RPMI8226 (cell line): Measurements from ENCODE around the gene HTR2A.
A peak's percentile ranks its signal among the peaks of the same experiment; 100 is the strongest.
"Not testable (repeated sequence)": the region's sequence is repeated elsewhere in the genome, so short reads cannot be mapped to it uniquely, and the experiment has no call there.

Experiments
- DNase-seq: peaks from one replicate; pipeline ENCODE4 v3.0.0-alpha.2; 2015

HTR2A gene

DNA sequence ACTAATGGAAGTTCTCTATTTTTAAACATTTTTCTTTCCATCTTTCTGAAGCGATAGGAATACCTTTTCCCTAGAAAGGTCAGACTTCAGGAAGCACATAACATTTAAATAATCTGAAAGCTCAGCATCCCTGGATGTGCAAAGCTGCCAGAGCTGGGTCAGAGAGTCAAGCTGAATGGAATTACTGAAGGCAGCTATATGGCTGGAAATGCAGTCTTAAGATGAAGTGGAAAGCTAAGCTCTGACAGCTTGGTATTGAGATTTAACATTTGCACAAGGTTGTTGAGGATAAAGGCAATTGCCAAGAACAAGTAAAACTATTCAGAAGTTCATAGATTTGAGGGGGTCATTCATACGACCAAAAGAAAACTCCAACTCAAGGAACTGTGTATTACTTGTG lies 28.8 kb downstream of the HTR2A start:
- DNase-seq = no peak

DNA sequence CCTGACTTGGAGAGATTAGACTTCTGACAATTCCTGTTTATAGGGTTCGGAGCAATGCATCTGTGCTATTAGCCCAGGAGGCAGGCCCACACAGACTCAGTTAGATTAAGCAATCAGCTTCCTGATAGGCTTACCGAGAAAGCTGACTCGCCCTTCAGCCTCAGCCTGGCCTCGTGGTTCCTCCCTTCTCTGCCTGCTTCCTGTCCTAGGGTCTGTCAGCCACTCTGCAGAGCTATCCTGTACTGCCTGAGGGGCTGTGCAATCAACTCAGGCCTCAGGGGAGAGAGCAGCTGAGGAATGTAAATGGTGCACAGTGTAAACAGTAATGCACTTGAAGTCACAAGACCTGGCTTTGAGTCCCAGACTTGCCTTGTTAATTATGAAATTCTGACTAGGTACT lies 30.7 kb downstream of the HTR2A start:
- no peak for DNase-seq

DNA sequence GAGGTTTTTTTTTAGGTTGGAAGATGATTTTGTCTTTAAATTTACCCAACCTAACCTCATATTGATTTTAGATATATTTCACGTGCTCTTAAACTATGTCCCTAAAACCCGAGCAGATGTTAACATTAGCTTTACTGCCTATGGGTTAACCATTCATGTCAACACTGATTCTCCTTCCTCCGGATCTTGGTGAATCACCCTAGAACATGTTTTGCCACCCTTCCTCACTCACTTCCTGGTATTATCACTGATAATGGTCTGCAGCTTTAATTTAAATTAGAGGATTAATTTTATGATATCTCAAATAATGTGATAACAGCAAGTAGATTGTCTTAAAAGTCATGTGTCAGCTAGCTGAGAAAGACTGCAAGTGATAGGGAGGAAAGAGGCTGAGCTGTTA lies 31.9 kb downstream of the HTR2A start:
- DNase-seq = no peak

DNA sequence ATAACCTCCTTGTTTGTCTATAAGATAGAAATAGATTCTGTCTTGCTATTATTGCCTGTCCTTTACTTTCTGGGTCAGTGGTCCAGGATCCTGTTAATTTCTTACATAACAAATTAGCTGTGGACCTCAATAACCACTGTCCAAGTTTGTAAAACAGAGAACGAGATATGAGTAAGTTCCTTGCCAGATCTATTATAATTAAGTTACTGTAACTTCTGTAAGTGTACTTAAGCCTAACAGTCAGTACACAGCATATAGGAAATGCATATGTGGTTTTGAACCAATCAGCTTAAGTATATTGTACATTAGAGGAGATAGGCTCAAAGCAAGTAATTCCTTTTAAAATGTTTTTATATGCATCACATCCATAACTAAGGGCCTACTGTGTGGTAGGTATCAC lies 34.9 kb downstream of the HTR2A start:
- no peak for DNase-seq

DNA sequence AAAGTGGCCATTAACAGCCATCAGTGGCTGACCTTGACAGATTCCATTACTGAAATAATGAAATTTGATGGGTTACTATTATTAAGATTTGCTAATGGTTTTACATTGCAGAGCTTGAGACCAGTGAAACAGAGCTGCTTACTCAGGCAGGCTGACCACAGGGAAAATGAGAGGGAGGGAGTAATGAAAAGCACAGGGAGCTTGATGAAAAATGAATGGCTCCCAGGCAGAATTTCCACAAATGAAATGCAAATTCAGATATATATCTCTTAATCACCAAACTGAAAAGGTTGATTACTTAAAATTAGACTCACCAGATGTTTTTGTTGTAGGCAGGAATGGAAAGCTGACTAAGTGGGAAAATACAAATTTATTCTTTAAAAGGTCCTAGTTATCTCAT lies 36.1 kb downstream of the HTR2A start:
- DNase-seq = no peak

DNA sequence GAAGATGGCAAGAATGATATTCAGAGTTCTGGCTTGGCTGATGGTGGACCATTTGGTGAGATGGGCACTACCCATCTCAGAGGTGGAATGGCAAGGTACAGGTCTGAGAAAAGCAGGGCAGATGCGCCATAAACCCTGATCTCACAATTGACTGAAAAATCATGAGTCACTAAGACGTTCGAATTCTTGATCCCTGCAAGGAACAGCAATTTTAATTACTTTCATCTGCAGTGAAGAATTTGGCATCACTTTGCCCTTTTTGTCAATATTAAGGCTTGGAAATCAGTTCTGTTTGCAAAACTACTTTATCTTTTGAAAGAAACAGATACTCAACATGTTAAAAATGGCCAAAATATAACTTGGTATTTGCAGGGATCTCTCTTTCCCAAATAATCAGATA lies 38.1 kb downstream of the HTR2A start:
- DNase-seq = no peak

DNA sequence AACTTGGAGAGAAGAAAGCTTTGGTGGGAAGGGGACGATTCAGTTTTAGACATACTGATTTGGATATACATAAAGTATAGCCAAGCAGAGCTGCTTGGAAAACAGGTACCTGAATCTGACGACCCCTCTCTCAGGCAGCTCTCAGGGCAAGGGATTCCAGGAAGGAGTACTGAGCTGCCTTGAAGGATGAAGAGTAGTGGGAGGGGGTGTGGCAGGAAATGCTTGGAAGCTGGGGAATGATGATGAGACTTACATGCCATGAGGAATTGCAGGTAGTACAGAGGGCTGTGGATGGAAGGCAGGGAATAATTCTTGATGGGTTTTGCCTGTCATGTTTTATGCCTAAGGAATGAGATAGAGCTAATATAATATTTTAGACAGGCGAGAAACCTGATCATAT lies 38.7 kb downstream of the HTR2A start:
- DNase-seq = no peak

DNA sequence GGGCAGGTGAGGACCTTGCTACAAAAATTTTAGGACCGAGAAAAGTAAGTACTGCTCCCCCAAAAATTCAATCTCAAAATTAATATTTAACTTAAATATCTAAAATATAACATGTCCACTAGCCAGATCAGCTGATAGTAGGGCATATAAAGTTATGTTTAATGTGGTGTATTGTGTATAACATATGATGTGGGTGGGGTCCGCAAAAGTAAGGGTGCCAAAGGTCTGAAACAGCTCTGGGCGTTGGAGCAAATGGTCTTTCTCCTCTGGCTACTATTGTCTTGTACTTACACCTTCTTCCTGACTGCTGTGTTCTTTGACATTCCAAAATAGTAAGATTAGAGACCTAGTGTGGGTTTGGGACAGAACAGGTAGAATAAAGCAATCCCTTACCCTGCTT lies 41.2 kb downstream of the HTR2A start:
- no peak for DNase-seq

DNA sequence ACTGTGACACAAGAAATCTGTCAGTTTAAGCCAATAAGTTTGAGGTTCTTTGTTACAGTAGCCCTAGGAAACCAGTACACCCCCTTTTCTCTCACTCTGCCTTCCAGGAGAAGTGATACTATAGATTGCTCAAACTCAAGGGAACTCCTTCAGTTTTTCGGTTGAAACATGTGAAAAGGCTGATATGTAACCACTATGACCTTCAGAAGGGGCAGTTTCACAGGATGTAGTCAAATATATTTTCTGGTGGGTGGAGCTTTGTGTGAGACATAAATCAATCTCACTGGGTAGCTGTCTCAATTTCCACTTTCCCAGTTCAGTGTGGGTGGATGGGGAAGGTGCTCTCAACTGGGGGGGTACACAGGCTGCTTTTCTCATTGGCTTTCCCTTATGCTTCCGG lies 41.7 kb downstream of the HTR2A start:
- no peak for DNase-seq

DNA sequence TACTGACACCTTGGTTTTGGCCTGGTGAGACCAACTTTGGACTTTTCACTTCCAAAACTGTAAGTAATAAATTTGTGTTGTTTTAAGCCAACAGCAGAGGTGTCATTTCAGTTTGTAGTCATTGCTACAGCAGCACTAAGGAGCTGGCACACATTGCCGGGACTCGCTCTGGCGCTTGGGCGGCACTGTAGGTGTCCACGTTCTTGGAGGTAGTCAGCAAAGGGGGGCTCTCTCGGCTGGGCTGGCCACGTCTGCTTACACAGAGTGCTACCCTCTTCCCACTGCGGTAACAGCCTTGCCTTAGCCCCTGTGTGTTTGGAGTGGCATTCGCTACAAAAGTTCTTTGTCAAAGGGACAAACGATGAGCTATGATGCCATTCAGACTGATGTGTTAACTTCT lies 44.7 kb downstream of the HTR2A start:
- no peak for DNase-seq

DNA sequence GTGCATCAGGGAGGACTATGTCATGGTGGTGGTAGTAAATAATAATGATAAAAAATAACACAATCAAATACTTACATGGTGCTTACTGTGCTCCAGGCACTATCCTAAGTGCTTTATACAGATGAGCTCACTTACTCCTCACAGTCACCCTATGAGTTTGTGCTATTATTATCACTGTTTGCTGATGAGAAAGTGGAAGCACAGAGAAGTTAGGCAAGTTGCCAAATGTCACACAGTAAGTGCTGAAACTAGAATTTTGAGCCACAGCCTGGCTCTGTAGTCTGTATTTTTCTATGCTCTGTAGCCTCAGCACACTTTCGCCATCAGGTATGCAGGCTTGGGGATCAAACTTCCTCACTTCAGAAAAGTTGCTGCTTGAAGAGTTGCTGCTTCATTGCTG lies 46.6 kb downstream of the HTR2A start:
- no peak for DNase-seq

DNA sequence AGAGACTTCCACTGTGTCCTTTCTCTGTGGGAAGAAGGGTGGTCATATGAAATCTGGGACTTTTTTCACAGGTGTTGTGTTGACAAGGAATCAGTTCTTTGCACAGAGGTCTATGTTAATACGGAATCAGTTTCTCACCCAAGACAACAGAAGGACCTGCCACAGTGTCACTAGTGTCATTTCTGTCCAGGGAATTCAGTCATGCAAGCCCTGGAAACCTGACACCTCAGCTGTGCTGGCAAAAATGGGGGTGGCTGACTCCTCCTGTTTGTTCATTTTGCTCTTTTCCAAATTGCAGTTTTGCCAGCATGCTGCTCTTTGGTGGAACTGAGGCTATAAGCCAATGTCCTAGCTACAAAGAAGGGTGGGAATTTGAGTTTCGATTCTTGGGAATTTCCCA lies 50.1 kb downstream of the HTR2A start:
- no peak for DNase-seq

DNA sequence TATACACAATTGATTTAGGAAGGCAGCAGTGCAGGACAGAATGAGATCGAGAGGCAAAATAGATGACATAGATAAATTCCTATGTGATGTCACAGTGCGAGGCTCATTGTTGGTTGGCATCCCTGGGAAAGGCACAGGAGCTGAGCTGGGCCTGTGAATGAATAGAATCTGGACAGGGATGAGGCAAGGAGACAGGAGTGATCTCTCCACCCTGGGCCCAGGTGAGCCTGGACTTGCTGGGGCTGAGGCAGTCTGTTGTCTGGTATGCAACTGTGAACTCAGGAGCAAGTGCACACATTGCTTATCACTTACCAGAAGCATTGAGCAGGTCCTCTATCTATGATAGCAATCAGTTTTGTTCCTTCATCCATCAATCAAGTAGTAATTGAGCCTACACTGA lies 51.7 kb downstream of the HTR2A start:
- no peak for DNase-seq

DNA sequence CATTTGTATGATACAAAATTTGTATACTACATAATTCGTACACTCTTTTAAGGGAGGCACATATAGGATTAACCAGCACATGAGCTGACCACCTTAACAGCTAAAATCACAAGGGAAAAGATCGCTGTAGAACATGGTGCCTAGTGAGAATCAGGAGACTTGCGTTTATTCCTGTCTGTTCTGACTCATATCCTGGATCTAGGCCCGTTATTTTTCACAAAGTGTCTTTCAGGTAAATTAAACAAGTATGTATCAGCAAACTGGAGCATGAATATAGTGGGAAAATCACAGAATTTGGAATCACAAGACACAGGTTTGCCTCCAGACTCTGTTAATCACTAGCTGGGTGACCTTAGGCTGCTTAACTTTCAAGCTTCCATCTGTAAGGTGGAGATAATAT lies 52.4 kb downstream of the HTR2A start:
- no peak for DNase-seq

DNA sequence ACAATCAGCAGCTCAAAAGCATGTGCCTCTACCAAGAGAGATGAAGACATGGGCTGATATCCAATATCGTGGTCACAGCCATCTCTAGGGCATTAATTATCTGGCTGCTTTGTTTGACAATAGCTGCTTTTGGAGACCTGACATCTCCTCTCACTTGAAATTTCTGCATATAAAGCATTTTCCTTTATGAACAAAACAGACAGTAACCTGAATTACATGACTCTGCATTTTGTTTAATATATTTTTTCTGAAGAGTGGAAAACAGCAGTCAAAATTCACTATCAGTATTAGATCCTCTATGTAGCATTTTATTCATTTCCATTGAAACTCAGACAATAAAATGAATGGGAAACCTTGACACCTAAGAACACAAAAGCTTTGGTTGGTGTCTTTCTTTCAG lies 57.5 kb downstream of the HTR2A start:
- no peak for DNase-seq

DNA sequence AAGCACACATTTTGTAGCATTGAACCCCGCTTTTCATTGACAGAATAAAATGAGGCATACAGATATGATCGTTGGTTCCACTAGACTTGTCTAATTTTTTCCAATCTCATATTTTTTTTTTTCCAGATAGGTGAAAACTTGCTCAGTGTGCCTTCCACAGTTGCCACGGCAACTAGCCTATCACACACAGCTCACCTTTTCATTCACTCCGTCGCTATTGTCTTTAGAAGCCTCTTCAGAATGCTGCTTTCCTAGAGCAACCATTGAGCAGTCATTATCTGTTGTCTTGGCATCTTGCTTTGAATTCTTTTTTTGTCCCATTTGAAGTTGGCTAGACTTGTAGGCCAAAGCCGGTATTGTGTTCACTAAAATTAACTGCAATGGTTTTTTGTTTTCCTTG lies 62.2 kb downstream of the HTR2A start:
- no peak for DNase-seq

DNA sequence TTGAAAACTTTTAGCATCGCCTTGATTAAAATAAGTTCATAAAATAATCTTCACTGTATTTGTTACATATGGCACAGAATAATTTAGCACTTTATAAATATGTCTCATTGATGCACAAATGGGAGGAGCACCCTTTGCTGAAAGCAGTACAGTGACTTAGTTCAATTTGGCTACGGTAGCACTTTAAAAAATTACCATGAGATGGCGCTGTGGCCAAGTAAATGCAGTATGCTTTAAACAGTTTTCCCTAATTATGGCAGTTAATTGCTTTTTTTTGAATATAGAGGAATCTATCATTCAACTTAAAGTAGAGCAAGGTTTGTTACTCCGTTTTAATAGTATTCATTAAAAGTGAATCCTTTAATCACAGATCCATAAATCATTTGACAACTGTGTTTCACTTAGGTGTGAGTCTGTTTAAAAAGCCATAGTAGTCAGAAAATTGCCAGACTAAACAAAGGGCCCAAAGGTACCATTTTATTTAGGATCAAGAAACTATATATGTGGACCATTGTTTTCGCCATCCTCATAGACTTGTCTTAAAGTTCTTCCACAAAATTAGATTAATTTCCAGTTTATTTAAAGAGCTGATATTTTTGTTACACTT lies 65.2 kb downstream of the HTR2A start:
- peak; percentile 43 for DNase-seq

DNA sequence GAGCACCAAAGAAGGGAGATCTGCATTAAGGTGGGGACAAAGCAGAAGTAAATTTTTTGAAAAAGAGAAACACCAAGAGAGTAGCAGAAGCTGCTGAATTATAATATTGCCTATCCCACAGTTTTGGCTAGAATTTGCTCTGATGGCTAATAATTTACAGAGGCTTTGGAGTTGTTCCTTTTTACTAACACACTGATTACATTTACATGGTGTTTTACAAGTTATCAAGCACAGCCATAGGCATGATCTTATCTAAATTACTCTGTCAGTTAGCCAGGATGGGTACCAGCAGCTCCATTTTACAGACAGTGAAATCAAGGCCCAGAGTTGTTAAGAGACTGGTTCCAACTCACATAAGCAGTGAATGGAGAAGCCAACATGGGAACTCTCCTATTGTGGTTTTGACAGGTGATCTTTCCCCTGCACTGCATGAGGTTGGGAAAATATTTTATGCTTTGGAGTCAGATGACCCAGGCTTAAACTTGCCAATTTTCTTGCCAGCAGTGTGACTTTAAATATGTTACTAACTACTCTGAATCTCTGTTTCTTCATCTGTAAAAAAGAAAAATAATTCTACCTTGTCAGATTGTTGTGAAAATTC lies 66.3 kb downstream of the HTR2A start:
- no peak for DNase-seq

DNA sequence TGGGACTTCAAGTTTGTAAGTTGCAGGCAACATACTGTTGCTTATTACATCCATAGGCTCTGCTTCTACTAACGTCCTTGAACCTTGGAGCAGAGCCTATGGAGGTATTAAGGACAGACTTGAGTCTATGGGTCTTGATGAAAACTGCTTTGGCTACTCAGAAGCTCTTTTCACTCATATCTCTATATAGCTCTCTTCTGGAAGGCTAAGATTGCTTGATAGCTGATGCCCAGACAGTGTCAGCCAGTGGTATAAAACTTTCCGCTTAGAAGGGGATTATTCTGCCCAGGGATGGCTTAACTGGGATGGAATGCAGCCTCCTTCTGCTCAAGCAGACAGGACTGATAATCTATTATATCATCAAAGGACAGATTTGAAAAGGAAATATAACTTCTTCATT lies 74.3 kb downstream of the HTR2A start:
- DNase-seq = no peak

DNA sequence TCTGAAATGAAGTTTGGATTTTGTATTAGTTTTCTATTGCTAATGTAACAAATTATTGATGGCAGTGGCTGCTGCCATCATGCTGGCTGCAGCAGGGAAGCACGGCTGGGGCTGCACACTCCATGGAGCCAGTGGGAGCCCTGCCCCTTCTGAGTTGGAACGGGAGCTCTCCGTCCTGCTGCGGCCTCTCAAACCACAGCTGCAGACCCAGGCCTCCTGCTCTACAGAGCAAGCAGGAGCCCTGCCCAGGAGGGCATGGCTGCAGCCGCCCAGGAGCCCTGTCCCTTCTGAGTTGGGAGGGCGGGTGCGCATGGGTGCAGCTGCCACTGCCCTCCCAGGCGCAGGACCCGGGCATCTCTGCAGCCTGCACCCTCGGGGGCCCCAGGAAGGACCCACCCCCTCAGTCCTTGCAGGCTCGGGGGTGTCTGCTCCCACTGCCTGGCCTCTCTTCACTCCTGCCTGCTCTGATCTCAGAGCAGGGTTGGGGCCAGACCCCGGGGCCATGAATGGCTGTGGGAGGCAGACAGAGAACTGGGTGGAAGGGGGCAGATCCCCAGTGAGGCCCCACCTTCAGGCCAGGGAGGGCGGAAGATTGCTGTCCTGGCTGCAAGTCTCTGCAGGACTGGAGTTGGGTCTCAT lies 78.9 kb downstream of the HTR2A start:
- DNase-seq = no peak

DNA sequence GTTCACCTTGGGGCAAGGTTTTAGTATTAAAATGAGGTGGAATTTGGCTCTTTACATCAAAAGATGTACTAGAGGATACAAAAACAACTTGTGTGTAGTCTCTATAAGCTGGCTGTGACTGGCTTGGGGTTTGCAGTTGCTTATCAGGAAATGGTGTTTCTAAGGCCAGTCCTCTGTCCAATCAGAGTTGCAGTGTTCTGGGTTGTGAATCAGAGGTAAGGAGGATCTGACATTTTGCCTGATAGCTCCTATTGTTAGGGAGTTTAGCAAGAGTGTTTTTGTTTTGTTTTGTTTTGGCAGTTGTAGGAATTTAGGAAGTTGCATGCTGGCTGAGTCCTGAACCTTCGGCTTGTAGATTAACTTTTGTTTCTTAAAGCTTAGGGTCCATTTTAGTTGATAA lies 79.8 kb downstream of the HTR2A start:
- DNase-seq = no peak

DNA sequence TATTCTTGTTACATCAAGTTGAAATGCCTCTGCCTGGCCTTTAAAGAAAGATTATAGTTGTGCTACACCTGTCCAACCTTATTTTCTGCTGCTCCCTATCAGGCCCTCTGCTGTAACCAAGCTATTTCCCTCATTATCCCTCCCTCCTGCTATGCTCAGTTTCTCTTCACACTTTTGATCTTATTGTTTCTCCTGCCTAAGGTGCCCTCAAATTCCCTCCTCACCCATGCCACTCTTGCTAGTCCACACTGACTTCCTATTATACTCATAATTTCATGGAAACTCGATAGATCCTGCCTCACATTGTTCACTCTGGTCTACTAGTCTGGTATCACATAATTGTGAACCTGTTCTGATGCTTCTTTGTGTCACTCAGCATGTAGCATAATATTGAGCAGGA lies 80.5 kb downstream of the HTR2A start:
- no peak for DNase-seq

DNA sequence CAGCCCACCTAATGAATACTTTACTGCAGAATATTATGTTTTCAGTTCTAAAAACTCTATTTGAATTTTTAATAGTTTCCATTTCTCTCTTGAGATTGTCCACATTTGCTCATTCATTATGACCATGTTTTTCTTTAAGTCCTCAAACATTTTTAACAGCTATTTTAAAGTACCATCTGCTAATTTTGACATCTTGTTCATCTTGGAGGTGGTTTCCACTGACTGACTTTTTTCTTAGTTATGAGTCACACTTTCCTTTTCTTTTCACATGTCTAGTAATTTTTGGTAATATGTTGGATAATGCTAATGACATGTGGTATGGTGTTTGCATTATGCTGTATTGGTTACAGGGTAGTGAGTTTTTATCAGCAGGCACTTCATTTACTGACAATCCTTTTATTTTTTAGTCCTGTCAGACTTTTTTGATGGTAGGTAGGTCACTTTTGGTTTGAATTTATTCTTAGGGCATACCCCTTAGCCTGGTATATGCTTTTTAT lies 84.5 kb downstream of the HTR2A start:
- no peak for DNase-seq

DNA sequence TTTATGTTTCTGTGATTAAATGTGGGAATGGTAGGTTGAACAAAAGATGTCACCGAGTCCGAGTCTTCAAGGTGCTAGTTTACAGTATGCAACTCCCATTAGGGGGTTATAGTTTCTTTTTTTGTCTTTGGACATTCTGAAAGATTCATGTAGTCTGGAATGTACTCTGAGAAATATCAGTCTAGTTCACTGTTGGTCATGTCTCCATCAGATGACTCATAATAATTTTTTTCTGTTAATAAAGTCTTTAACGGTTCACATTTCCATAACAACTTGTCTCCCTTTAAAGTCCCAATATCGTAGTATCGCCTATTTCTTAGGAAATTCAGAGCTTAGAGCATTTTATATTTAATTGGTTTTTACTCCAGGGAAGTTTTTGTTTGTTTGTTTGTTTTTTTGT lies 86.4 kb downstream of the HTR2A start:
- no peak for DNase-seq

DNA sequence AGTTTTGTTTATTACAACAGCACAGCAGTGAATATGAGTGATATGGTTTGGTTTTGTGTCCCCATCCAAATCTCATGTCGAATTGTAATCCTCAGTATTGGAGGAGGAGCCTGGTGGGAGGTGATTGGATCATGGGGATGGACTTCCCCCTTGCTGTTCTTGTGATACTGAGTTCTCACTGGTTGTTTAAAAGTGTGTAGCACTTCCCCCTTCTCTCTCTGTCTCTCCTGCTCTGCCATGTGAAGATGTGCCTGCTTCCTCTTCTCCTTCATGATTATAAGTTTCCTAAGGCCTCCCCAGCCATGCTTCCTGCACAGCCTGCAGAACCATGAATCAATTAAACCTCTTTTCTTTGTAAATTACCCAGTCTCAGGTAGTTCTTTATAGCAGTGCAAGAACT lies 91.9 kb downstream of the HTR2A start:
- not testable (repeated sequence) for DNase-seq
